Fibroblast of skin of left biceps (primary cell): ENCODE results near the gene MLIP.

Experiments
- DNase-seq, 2 experiments: peaks; one replicate each; pipeline ENCODE4 v3.0.0-alpha.2; 2013; ENCODE audit warnings: low read depth in 2 of 2

The MLIP gene

DNA sequence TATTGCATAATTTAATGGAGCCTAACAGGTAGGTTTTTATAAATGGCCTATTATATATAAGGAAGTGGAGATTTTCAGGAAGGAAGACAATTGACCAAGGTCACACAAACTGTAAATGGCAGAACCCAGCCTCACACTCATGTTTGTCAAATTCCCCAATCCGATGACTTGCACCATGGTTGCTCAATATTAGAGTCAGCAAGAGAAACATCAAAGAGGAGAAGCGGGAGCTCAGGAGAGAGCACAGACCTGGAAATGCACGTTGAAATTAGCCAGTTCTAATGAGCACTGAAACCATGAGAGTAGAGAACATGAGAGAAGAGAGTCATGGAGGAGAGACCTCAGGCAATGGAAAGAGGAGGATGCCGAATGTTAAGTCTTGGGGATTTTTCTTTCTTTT, 13.5 kb upstream of the MLIP start:
- no peak for DNase-seq

GRCh38 chr6:54098450-54099044, 12.7 kb upstream of the MLIP start:
- DNase-seq: no peak

DNA sequence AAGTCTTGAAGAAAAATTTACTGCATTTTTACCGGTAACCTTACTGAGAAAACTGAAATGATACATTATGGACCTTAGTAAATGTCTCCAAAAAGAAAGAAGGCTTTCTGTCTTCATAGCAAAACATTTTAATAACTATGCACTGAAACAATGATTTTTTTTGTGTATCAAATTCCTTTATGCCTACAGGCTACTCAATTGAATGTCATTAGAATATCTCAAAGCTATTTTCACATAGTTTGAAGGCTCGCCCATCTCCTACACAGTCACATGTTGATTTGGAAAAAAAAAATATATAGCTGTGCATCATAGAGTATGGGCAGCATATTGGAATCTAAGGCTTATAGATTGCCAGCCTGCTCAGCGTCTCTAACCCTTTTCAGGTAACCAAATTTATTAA, 12.0 kb upstream of the MLIP start:
- no peak for DNase-seq

- no peak for DNase-seq
Measured at GRCh38 chr6:54100411-54101006, 10.7 kb upstream of the MLIP start.

DNA sequence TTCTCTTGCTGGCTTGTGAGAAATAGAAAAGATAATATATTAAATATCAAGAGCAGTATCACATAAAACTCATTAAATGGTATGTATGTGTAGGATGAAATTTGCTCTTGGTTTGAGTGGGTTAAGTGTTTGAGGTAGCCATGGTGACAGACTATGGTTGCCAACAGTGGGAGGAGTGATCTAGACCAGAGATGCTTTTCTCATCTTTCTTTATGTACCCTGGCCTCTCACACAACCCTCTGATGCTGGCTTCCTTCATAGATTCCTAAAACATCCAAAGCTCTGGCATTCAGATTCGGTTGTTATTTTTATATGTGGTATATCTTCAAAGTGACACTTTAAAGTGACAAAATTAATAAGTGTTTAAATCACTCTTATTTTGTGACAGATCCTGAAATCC, 9.0 kb upstream of the MLIP start:
- DNase-seq: no peak

DNA sequence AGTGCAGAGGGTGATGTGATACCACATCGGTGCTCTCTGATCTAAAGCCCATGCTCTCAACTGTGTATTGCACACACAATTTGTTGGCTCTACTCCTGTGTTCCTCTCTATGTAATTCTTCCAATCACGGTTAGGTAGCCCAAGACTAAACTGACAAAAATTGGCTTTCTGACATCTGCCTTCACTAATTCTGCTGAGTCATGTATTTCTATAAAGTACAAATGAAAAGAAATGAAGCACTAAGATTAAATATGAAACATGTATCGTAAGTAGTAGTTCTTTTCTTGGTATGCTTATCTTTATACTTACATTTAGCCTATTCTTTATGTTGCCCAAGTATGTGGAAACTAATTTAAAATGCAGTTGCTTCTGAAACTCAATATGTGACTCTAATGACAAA, 7.7 kb upstream of the MLIP start:
- no peak for DNase-seq

DNA sequence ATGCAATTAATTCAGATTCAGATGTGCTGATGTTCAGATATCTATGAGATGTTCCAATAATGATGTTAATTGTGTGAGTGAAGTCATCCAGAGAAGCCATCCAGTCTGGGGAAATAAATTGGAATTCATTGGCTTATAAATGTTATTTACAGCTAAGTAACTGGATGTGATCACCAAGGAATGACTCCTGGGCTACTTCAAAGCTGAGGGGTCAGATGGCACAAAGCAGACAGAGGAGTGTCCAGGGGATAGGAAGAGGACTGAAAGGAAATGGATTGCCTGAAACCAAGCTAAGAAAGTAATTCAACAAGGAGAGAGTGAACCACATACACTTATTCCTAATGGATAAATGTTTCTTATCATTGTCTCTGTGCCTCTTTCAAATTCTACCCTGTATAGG, 4.5 kb upstream of the MLIP start:
- no peak for DNase-seq

DNA sequence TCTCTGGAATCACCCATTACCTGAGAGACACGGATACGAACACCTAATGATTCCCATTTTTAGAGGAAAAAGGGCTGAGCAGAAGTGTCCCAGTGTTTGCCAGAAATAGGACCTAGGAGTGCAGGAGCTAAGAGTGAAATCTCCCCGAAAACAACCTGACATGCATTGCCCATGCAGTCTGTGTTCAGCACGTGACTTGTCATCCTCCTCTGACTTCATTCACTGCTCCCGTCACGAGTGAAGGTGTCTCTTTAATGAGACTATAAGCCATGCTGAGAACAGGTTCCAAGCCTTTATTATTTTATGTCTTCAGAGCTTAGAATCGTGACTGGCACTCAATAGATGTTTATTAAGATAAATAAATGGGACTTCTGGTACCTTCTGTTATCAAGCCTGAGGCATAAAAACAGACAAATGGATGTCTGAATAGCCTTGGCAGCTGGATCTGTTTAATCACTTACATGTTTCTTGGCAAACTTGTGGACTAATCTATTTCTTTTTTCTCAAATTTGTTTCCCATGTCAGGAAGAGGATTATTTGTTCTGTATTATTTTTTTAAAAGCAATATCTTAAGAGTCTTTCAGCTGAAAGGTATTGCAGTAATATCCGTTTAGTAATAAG, 3.7 kb upstream of the MLIP start:
- DNase-seq: no peak

DNA sequence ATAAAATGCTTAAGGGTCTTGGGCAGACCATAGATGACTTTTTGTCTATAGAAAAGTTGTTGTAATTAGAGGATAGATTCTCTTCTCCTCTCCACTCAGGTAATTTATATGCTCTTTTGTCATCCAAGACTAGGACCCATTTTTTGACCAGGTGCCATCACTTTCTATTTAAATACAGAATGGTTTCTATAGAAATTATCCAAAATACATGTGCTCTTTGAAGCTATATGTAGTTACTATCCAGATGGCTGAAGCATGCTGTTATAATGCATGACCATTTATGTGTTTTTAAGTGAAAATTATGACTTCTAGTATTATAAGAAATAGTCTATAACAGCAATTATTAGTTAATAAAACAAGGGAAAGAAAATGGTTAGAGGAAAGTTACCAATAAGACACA, 3.0 kb upstream of the MLIP start:
- DNase-seq: no peak

DNA sequence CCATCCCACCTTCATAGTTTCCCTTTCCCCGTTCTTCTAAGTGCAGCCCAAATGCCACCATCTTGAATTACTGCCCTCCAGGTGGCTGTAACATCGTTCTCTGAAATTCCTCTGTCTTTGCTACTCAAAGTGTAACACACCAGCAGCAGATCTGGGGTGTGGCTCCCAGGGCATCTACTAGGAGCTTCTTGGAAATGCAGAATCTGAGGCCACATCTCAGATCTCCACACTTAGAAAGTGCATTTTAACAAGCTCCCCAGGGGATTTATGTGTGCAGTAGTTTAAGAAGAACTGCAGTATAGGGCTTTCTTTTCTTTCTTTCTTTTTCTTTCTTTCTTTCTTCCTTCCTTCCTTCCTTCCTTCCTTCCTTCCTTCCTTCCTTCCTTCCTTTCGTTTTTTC, 1.7 kb upstream of the MLIP start:
- DNase-seq: no peak

DNA sequence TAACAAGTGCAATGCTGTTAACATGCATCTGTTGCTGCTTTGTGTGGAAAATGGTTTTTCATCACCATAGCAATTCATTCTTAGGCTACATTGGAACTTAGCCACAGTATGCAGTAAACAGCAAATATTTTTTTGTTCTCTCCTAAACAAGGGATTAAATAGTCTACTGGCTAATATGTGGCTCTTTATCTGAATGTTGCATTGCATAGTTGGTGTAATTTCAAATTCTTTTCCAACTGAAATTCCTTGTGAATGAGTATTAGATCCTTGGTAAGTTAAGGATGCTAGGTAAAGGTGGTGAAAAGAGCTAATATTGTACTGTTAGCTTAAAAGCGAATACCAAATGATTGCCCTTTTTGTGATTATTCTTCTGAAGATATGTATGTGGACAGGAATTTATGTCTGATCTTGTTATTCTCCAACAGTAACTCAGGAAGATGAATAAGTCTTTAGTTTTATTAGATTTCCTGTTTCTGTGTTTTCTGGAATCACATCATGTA, 958 bp downstream of the MLIP start:
- no peak for DNase-seq

DNA sequence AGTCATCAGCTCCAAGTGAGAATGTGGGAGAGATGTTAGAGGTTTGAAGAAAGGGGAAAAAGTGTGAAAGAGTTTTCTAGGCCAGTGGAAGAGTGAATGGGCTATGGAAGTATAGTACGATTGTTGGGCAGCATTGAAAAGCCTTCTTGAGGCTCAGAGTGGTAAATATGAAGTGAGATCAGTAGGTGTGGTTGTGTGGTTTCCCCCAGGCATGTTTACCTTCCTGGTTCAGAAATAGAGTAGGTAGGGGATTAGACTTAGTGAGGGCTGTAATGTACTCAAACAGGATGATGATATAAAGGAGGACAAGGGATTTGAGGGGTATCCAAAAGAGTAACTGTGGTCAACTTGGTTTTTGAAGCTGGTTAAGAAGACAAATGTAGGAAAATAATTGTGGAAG, 3.7 kb downstream of the MLIP start:
- no peak for DNase-seq

- DNase-seq: no peak
Measured at GRCh38 chr6:54115966-54116365, 4.7 kb downstream of the MLIP start.

DNA sequence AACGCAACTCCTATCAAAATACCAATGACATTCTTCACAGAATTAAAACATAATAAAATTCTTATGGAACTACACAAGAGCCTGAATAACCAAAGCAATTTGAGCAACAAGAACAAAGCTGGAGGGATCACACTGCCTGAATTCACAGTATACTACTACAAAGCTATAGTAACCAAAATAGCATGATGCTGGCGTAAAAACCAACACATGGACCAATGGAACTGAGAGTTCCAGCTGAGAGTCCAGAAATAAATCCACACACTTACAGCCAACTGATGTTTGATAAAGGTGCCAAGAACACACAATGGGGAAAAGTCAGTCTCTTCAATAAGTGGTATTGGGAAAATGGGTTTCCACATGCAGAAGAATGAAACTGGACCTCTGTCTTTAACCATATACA, 6.9 kb downstream of the MLIP start:
- DNase-seq: no peak

DNA sequence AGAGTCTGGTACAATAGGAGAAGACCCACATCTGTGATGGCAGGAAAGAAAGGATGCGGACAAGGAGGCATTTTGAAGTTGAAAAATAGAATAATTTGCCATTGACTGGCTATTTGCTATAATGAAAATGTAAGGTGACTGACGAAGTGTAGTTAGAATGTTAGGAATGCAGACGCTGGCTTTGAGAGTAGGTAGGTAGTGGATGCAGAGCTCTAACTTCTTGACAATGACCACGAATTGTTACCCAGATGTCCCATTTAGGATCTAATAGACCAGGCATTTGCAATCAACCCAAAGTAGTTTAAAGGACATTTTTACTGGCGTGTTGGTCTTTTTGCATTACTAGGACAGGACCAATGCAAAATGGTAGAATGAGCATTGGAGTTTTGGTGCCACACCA, 14.2 kb downstream of the MLIP start:
- no peak for DNase-seq

GRCh38 chr6:54130179-54130578, 18.9 kb downstream of the MLIP start:
- DNase-seq: no peak

DNA sequence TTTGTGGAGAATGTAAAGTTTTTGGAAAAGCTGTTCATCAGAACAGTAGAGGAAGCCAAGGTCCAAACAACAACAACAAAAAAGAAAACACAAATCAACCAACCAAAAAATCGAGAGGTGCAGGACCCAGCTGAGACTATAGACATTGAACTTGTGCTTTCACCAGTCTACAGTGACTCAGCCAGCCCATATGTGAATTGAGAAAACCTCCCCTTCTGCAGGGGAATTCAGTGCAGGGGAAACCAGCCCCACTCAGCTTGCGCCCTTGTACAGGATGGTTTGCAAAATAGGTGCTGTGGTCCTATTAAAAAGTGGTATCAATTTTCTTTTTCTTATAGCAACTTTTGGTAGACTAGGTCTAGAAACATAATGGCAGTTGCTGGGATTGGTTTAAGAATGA, 21.3 kb downstream of the MLIP start:
- no peak for DNase-seq

DNA sequence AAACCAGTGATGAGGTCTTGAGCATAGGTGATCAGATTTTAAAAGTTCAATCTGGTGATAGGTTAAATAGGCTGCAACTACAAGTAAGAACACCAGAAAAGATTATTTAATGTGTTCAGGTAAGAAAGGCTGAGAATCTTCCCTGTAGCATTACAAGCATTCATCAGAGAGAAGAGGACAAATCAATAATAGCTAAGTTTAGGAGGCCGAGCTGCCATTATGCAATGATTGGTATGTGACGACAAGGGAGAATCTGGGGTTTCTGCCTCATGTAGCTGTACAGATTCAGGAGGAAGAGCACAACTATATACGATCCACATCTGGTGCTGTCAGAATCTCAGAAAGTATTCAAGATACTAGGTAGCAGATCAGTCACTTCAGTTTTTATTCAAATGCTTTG, 21.9 kb downstream of the MLIP start:
- DNase-seq: no peak

- DNase-seq: no peak
Measured at GRCh38 chr6:54134935-54135334, 23.7 kb downstream of the MLIP start.

DNA sequence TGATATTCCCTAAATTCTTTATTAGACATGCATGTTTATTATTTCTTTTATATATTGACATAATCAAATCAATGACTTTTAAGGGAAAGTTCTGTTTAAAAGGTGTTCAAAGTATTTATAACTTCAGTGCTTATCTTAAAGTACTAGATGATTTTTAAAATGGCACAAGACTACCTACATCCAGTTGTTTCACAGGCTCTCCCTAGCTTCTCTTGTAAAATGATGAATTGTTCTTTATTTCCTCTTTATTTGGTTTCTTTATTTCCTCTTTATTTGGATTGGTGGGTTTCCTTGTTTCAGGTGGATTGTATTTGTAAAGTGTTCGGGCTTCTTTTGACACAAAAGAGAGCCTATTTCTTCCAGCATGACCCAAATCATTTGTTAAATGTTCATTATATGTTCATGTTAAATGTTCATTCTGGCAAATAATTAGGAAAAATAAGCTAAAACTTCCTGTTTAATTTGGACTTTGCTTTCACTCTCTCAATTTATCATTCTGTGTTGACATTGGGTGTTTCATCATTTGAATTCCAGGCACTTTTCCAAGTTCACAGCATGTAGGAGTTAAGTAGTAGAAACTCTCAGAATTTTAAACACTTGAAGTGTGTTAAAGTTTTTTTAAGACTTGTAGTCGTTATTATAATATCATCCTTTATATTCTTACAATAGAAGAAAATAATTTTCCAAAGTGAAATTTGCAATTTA, 24.6 kb downstream of the MLIP start:
- DNase-seq: peak; percentile 56 to 58

DNA sequence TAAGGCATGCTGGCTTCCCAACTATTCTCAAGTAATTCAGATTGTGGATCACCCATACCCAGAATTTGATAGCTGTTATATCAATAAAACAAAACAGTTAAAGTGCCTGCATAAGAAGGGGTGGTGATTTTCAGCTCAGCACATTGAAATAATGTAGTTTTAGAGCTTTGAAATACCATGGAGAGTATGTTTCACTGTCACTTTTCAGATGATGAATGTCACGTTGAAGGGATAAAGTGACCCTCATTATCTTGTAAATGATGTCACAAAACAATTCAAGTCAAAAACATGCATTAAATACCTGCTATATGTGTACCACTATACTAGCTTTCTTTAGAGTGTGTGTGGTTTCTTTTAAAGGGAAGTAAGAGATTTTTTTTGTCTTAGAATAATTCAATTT, 27.6 kb downstream of the MLIP start:
- DNase-seq: no peak

DNA sequence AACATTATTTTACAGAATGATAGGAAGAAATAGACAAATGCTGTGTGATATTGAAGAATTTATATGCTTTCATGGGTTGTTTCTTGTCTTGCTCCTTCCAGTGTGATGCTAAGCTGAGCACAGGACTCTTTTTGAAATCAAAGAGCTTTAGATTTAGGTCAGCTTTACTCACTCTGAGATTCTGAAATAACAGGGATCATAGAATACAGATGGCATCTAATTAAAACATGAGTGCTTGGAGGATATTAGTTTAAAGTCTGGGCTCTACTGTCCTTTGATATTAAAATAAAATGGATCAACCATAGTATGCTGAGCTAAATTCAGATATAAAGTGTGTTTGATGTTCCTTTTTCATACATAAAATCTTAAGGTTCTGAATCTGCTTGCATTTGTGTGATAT, 29.6 kb downstream of the MLIP start:
- no peak for DNase-seq
